Lower lobe of right lung (tissue), 2 donors: ENCODE results near the gene WIPF2. TPM values are rescaled to one million over a fixed set of nuclear protein-coding genes. Genes with fewer than 3 reads are reported as not detected.
A peak's percentile ranks its signal among the peaks of the same experiment; 100 is the strongest.

Experiments used
- ATAC-seq, 2 donors: fragments of 200-7000 bp; cut with Tn5 transposase; one replicate each; pipeline ENCODE4 v1.9.1; 2020 to 2022; ENCODE audit warnings: mild to moderate bottlenecking in 2 of 2, moderate library complexity in 2 of 2
- DNase-seq: peaks from one replicate; pipeline ENCODE4 v3.0.0-alpha.2; 2020
- H3K27ac ChIP-seq: fragments of 200-600 bp; one replicate; pipeline ENCODE4 v1.8.0; 2022
- H3K27me3 ChIP-seq: fragments of 200-600 bp; one replicate; pipeline ENCODE4 v1.8.0; 2022; ENCODE audit warnings: low read depth
- H3K36me3 ChIP-seq: fragments of 200-600 bp; one replicate; pipeline ENCODE4 v1.8.0; 2022; ENCODE audit warnings: mild to moderate bottlenecking
- H3K4me1 ChIP-seq: fragments of 200-600 bp; one replicate; pipeline ENCODE4 v1.8.0; 2022
- H3K4me3 ChIP-seq: fragments of 200-600 bp; one replicate; pipeline ENCODE4 v1.8.0; 2022; ENCODE audit warnings: mild to moderate bottlenecking
- H3K9me3 ChIP-seq: fragments of 200-600 bp; one replicate; pipeline ENCODE4 v1.8.0; 2022
- CTCF ChIP-seq: fragments of 200-600 bp; IDR thresholded peaks from one replicate; pipeline ENCODE4 v1.8.0; 2022; ENCODE audit warnings: antibody characterized with exemption, mild to moderate bottlenecking
- intact Hi-C: fragments of 100-400 bp; cut with DNase I; formaldehyde crosslinking; loops from one replicate; pipeline ENCODE4 v1.11.0; 2022
- total RNA-seq: library from RNA; stranded (reverse); fragmentation: NEBNext Ultra II Directional; extraction: Animal tissue kit (Norgen Biotek cat#: 25700); gene quantifications from one replicate; pipeline ENCODE4 v1.2.1, GENCODE V29; 2021
- donor health status: DM: no; HTN: yes; CAD: no; lungs with severe emphysema.

WIPF2 gene
- total RNA-seq, 1 donor from 2014 or later, result 42.4 TPM

- TF ChIP-seq CTCF, result peak; percentile 54
- intact Hi-C loops, result no loop called here
Observed at GRCh38 chr17:40317345-40317873, 98.3 kb downstream of the WIPF2 start.

GRCh38 chr17:40317880-40318829 is 99.1 kb downstream of the WIPF2 start:
- Histone ChIP-seq H3K27me3 (no peaks in the 10 kb centered on the region), H3K9me3 (no peaks in the 10 kb centered on the region), H3K36me3 (no peaks in the 10 kb centered on the region), H3K27ac (peak overlapping the region; percentile 96), H3K4me3 (peak overlapping the region; percentile 99), H3K4me1 (peaks cover 89% of the 10 kb centered on the region)
- no peak for TF ChIP-seq CTCF
- peak; percentile 96 for DNase-seq
- peak; percentile 91 to 93 for ATAC-seq
- intact Hi-C loops, result no loop called here

More at GRCh38 chr17:40317345-40317873, 98.3 kb downstream of the WIPF2 start:
- Histone ChIP-seq H3K36me3 (no peaks in the 10 kb centered on the region), H3K27me3 (no peaks in the 10 kb centered on the region), H3K4me3 (peak overlapping the region; percentile 99), H3K9me3 (no peaks in the 10 kb centered on the region), H3K4me1 (peaks cover 89% of the 10 kb centered on the region), H3K27ac (peak overlapping the region; percentile 96)
- DNase-seq (no peak), ATAC-seq (peak; percentile 26 to 47)

DNA sequence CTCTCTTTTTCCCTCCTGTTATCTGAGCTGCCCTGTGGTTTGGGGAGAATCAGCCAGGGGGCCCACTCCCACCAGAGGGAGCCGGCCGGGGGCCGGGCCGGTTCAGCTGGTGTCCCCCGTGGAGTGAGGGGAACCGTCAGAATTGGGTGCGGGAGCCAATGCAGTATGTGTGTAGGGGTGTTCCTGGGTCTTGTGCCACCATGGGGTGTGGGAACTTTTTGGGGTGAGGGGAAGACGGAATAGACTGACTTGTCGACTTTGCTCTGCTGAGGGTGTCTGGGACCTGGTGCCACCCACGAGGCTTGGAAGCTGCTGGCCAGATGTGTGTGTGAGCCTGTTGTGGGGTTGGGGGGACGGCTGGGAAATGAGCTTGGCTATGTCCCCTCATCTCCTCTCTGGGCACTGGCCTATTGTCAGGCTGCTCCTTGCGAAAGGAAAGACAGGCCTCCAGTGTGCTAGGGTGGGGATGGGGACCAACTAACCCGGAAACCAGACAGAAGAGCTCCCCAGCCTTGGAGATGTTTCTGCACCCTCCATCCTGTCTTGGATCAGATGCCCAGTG is 99.8 kb downstream of the WIPF2 start:
- no peak for TF ChIP-seq CTCF
- Histone ChIP-seq H3K4me3 (peak overlapping the region; percentile 99), H3K27ac (peak overlapping the region; percentile 96), H3K4me1 (peaks cover 89% of the 10 kb centered on the region), H3K27me3 (no peaks in the 10 kb centered on the region), H3K9me3 (no peaks in the 10 kb centered on the region), H3K36me3 (no peaks in the 10 kb centered on the region)
- no peak for ATAC-seq
- intact Hi-C loops, result no loop called here
- peak; percentile 49 for DNase-seq

DNA sequence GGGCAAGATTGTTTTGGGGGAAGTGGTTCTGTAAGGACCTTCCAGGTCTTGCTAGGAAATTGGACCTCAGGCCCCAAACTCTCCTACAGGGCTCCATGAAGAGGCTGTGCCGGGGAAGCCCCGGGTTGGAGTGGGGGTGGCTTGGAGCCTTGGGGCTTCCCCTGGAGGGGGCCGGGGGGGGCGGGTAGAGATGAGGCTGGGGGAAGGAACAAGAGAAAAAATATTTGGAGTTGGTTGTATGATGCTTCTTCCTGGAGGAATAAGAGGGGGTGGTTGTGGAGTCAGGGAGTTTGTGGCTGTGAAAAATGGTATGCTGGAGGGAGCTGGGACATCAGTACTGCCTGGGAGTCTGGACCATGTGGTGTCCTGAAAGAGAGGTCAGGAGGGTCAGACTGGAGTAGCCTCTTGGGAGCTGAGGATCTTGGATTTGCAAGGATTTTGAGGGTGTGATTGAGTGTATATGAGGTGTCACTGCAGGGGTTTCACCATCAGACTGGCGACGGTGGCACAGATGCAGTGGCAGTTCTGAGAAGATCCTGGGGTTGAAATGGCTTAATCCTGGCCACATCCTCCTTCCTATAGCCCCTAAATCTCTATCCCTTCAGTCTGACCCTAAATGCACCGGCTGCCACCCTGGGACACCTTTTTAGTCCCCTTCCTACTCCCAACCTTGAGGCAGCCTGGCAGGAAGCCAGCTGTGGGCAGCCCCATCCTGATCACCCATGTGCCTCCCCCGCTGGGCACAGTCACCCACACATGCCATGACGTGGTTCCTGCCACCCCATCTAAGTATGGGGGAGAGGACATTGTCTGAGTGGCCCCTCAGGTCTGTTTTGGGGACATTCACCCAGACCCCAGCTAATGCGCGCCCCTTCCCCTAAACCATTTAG is 100.8 kb downstream of the WIPF2 start:
- intact Hi-C loops, result no loop called here
- TF ChIP-seq CTCF, result no peak
- DNase-seq, result peak; percentile 77

More for the DNA sequence above, 100.8 kb downstream of the WIPF2 start:
- no peaks in the 10 kb centered on the region for H3K27me3 ChIP-seq
- peaks cover 89% of the 10 kb centered on the region for H3K4me1 ChIP-seq
- peak overlapping the region; percentile 99 for H3K4me3 ChIP-seq
- peak overlapping the region; percentile 96 for H3K27ac ChIP-seq
- H3K9me3 ChIP-seq, result no peaks in the 10 kb centered on the region
- ATAC-seq, result no peak
- H3K36me3 ChIP-seq, result no peaks in the 10 kb centered on the region
